HG03135 (cell line): Measurements from ENCODE around the gene GRWD1.

ENCODE experiments used
- ATAC-seq: cut with Tn5 transposase; IDR thresholded peaks from one replicate; pipeline ENCODE4 v1.9.1; 2021; ENCODE audit warnings: mild to moderate bottlenecking, moderate library complexity; ENCODE audit not compliant: unreplicated experiment

The GRWD1 gene

DNA sequence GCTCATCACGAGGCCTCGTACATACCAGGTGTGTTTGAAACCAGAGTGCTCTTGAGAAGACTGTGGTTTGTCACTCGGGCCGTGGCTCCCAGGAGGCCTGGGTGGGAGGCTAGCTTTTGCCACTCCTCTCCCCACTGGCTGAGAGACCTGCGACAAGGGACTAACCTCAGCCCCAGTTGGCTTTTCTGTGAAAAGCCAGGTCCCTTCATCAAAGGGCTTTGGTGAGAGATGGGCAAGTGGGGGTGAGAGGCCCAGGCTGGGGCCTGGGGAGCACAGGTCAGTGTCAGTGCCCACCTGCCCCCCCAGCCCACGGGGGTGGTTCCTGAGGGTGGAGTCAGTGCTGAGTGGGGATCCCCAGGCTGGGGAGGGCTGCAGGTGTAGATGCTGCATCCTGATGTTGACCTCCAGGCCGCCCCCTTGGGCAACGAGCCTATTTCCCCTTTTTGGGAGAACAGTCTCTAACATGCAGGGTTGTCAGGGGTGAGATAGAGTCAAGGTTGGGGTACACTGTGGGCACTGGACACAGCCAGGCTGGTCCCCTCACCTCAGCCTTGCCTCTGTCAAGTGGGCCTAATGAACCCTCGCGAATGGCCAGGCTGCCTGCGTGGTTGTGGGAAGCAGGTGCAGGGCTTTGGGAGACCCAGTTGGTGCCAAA lies 10.3 kb downstream of the GRWD1 start:
- no peak for ATAC-seq

DNA sequence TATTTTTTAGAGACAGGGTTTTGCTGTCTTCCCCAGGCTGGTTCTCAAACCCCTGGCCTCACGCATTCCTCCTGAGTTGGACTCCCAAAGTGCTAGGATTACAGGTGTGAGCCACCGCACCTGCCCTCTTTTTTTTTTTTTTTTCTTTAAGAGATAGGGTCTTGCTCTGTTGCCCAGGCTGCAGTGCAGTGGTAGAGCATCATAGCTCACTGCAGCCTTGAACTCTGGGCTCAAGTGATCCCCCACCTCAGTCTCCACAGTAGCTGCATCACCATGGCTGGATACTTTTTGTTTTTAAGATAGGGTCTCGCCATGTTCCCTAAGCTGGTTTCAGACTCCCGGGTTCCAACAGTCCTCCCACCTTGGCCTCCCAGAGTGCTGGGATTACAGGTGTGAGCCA lies 11.1 kb downstream of the GRWD1 start:
- ATAC-seq = no peak

DNA sequence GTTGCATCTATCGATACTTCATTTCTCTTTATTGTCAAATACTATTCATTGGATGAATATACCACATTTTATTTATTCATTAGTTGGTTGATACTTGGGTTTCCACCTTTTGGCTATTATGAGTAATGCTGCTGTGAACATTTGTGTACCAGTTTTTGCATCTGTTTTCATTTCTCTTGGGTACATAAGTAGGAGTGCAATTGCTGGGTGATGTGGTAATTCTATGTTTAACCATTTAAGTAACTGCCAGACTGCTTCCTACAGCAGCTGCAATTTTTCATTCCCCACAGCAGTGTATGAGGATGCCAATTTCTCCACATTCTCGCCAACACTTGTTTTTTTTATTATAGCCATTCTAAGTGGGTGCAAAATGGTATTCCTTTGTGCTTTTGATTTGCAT lies 12.2 kb downstream of the GRWD1 start:
- ATAC-seq = no peak

DNA sequence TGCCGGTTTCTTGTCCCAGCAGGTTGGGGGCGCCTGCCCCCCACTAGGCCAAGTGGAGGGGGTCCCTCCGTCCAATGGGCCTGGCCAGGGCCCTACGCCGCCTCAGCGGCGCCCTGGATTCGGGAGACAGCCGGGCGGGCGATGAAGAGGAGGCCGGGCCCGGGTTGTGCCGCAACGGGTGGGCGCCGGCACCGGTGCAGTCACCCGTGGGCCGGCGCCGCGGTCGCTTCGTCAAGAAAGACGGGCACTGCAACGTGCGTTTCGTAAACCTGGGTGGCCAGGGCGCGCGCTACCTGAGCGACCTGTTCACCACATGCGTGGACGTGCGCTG lies 15.8 kb downstream of the GRWD1 start:
- ATAC-seq = no peak

DNA sequence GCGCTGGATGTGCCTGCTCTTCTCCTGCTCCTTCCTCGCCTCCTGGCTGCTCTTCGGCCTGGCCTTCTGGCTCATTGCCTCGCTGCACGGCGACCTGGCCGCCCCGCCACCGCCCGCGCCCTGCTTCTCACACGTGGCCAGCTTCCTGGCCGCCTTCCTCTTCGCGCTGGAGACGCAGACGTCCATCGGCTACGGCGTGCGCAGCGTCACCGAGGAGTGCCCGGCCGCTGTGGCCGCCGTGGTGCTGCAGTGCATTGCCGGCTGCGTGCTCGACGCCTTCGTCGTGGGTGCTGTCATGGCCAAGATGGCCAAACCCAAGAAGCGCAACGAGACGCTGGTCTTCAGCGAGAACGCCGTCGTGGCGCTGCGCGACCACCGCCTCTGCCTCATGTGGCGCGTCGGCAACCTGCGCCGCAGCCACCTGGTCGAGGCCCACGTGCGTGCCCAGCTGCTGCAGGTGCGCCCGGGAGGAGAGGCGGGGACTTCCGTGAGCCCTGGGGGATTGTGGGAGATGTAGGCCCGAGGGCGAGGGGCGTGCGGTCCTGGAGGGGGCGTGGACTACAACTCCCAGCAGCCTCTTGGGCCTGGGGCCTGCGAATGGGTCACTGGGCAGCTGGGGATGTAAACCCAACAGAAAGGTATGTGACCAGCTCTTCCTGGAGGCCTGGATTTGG lies 16.3 kb downstream of the GRWD1 start:
- no peak for ATAC-seq

DNA sequence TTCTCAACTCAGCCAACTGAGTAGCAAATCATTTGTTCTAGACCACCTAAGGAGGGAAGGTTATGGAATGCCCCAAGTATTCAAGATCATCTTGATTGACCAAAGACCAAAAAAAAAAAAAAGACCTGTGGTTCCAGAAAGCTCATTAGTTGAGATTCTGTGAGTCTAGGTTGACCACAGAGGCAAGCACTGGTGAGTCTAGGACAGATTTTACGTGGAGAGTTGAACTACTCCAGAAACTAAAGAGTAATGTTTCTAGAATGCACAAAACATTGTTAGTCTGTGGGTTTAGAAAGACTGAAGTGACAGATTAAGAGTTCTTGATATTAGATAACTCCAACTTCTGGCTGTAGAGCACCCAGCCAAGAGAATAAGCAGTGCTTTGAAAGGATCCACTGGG lies 19.4 kb downstream of the GRWD1 start:
- no peak for ATAC-seq

DNA sequence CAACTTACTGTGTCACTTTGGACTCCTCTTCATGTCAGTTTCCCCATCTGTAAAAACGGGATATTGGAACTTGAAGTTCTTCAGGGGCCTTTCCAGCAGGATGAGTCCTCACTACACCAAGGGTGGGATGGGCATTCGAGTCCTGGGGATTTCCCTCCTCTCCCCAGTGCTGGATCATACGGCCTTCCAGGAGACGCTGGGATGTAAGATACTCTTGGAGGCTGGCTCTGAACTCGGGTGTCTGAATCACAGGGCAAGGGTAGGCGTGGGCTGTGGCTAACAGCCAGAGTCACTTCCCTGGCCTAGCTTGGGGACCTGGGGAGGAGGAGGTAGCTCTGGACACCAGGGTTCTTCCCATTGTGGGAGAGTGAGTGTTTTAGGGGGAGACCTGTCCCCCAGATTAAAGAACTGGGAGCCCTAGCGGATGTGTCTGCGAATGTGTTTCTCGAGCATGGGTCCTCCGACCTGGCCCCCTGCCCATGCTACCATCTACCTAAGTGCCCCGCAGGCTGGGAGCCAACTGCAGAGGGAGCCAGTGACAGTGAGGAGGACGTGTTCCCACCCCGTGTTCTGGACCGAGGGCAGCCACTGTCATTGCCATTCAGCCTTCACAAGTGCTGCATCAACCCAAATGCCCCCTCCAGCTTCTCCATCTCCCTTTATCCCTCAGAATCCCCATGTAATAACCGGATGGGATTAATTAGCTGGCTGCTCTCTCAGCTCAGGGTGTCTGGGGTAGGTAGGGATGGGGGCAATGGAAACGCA lies 21.0 kb downstream of the GRWD1 start:
- ATAC-seq = no peak

DNA sequence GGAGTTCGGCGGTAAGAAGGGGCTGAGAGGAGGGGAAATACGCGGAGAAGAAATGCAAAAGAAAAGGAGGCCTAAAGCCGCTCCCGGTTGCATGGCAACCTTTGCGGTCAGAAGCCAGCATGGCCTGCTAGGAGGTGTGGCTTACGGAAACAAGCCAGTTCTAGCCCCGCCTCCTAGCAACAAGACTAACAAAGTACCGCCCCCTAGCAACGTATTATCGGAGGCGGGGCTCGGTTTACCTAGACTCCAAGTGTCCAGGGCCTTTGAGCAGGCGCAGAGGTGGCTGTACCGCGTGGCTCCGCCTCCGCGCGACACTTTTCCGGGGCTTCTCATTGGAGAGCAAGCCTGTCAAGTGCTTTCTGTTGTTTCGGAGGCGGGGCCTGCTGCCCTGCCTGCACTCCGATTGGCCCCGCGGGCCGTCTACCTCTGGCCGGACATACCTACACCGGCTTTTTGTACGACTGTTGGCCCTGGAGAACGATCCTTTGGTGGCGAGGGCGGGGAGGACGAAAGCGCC lies 23.0 kb downstream of the GRWD1 start:
- peak; percentile 91 for ATAC-seq

DNA sequence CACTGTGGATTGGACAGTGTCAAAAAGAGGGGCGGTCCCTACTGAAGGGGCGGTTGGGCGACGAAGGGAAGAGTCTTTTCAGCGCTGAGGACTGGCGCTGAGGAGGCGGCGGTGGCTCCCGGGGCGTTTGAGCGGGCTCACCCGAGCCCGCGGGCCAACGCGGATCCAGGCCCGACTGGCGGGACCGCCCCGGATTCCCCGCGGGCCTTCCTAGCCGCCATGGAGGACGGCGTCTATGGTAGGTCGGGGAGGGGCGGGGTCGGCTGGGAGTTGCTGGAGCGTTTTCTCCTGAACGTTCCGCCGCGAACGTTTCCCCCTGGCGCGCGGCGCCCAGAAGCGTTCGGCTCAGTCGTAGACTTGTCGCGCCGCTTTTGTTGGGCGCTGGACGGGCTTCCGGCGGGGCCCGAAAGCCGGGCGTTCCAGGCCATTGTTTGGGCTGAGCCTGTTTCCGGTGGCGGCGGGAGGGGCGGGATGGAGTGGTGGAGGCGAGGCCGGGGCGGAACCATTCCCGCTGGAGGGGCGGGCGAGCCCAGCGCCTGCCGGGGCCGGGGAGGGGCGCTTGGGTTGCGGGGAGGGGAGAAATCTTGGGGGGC lies 23.6 kb downstream of the GRWD1 start, which contains the start of gene CYTH2:
CYTH2 (plus strand) TSS at position 81 of the 593 bp plus-strand sequence; CDS start at position 220, 139 bp downstream.
- peak; percentile 26 for ATAC-seq

DNA sequence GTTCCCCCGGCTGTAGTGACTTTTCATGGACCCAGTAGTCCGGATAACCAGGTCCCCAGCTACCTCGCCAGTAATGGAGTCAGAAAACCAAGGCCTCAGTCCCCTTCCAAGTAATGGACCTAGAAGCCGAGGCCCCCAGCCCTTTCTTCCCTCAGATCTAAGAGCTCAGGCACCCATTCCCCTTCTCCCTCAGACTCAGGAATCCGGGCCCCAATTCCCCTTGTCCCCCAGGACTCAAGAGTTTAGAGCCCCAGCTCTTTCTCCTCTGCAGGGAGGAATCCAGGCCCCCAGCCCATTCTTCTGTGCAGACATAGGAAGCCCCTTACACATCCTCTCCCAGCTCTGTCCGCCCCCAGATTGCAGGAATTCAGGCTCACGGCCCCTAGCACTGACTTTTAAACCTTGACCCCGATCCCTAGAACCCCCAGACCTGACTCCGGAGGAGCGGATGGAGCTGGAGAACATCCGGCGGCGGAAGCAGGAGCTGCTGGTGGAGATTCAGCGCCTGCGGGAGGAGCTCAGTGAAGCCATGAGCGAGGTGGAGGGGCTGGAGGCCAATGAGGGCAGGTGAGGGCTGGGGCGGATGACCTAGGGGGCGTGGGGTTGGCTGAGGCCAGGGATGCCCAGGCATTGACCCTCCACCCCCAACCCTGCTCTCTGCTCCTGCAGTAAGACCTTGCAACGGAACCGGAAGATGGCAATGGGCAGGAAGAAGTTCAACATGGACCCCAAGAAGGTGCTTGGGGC lies 24.3 kb downstream of the GRWD1 start:
- no peak for ATAC-seq

DNA sequence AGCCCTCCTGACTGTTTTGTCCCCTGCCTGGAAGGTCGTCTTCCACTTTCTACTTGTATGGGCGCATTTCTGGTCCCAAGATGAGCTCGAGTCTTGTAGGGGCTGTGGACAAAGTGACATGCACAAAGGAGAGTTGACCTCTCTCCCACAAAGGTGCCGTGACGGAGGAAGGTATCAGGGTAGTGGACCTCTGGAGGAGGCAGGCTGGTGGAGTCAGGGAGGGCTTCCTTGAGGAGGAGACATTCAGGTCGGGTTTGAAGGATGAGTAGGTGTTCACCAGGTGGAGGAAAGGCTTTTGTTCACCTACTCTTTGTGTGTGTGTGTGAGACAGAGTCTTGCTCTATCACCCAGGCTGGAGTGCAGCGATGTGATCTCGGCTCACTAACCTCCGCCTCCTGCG lies 25.1 kb downstream of the GRWD1 start:
- no peak for ATAC-seq

DNA sequence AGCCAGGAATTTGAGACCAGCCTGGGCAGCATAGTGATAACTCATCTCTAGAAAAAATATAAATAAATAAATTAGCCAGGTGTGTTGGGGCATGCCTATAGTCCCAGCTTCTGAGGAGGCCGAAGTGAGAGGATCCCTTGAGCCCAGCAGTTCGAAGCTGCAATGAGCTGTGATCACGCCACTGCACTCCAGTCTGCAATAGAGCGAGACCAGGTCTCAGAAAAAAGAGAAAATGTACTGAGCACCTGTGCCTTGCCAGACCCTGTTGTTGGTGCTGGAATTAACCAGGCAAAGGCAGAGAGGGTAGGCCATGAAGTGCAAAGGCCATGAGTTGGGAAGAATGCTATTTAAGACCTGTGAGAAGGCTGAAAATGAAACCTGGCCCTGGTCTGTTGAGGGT lies 26.1 kb downstream of the GRWD1 start:
- no peak for ATAC-seq

DNA sequence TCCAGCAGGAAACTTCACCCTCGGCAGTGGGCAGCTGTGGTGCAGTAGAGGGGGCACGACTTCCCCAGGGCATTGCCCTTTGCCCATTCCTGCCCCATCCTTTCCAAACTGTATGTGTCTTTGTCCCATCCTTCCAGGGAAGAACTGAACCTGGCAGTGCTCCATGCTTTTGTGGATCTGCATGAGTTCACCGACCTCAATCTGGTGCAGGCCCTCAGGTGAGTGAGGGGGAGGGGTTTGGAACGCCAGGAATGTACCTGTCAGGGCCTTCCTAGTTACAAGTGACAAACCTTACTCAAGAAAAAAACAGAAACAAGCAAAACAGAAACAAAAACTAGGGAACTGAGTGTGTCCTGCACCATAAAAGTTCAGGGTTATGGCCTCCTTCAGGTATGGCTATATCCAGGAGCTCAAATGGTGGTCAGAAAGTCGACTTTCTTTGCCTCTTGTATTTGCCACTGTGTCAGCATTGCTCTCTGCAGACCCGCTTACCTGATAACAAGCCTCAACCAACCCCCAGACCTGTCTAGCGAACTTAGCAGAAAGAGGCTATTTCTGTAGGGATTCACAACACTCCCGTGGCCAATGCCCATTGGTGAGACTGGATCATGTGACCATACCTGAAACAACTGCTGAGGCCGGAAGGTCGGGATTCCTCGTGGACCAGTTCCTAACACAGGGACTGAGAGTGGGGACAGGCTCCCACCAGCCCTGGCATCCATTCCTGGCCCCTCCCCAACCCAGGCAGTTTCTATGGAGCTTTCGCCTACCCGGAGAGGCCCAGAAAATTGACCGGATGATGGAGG lies 27.6 kb downstream of the GRWD1 start:
- ATAC-seq = no peak

DNA sequence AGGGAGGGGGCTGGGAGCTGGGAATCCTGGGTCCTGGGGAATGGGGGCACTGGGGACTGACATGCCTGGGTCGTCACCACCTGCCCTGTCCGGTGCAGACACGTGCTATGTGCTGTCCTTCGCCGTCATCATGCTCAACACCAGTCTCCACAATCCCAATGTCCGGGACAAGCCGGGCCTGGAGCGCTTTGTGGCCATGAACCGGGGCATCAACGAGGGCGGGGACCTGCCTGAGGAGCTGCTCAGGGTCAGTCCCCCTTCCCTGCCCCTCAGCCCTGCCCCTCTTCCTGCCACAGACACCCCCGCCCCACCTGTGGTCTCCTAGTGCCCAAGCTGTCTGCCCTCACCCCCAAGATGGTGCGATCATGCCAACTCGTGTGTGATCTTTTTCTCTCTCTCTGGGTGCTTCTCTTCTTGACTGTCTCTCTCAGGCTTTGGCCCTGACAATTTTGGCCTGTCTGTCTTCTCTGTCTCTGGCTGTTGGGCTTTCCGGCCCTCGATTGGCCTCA lies 28.4 kb downstream of the GRWD1 start:
- ATAC-seq = no peak

DNA sequence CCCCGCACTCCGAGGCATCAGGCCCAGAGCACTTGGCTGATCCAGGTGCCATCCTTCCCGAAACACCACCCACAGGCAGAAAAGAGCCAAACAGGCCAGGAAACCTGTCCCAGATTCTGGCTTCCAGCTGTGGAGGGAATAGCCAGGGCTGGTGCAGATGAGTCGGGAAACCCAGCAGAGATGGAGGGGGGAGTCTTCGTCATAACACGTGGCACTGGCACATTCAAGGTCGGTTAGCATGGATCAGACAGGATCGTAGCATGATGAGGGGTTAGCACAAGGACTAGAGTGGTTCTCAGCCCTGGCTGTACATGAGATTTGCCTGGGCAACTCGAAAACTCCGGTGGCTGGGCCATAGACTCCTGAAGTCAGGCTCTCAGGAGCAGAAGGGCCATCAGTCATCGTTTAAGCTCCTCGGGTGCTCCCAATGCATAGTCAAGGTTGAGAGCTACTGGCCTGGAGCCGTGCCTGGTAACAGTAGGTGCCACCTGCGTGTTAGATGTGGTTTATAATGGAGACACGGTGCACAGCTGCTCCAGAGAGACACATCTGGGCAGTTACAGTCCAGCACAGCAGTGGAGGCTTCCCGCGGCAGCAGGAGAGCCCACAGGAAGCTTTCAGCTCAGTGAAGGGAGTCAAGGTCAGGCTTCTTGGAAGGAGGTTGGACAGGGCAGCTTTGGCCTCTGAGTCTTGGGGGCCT lies 29.7 kb downstream of the GRWD1 start:
- no peak for ATAC-seq

DNA sequence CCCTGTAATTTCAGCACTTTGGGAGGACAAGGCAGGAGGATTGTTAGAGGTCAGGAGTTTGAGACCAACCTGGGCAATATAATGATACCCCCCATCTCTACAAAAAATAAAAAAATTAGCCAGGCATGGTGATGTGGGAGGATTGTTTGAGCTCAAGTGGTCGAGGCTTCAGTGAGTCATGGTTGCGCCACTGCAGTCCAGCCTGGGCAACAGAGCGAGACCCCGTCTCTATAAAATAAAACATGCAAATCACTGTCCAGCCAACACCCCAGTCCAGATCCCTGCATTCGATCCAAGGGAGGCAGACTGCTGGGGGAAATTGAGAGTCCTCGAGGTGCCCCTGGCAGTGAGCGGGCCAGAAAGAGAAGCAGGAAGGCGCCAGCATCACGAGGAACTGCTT lies 30.4 kb downstream of the GRWD1 start:
- no peak for ATAC-seq

DNA sequence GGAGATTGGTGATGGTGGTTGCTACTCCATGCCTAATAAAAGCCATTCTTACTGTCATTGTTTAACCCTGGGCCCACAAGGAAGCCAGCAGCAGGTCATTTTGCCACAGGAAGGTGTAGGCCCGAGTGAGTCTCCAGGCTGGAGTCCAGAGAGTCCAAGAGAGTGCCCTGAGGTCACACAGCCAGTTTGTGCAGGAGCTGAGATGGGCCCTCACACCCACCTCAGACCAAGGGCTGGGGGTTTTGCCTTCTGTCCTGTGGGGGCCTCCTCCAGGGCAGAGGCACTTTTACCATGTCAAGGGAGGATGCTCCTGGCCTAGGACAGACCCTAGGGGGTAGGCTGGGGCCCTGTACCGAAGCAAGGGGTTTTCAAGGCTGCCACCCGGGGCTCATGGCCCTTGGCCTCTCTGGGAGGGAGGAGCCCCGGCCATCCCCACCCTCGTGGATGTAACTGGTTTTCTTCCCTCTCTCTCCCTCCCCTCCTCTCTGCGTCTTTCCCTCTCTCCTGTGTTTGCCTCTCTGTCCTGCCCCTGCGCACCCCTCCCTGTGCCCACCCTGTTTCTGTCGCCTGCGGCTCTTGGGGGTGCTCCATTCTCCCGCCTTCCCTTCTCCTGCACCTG lies 31.4 kb downstream of the GRWD1 start:
- ATAC-seq = no peak

DNA sequence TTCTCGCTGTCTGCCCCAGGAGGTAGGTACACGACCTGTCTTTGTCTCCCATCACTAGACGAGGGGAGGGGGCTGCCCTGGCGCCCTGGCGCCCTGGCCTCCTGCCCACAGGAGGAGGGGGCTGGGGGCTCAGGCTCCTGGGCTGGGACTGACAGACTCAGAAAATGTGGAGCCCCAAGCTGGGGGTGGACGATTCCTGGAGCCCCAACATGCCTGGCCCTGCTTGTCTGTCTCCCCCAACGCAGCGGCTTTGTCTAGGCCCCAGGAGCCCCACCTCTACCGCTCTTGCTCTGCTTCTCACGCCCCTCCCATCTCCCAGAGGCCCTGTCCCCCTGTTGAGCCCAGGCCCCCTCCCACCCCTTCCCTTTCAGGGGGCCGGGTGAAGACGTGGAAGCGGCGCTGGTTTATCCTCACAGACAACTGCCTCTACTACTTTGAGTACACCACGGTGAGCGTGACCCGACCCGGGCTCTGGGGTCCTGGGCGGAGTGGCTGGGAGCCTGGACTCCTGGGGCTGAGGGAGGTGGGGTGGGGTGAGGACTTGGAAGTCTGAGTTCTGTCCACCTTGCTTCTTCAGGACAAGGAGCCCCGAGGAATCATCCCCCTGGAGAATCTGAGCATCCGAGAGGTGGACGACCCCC lies 32.0 kb downstream of the GRWD1 start:
- ATAC-seq = no peak
